IMR-90 (cell line): ENCODE measurements around the gene CLRN3. TPM values are rescaled to one million over a fixed set of nuclear protein-coding genes. Genes with fewer than 3 reads are reported as not detected.

Experiments used
- ATAC-seq: fragments of 200-7000 bp; cut with Tn5 transposase; 2 replicates; pipeline ENCODE4 v1.9.1; 2020; ENCODE audit warnings: low read depth, mild to moderate bottlenecking, moderate library complexity
- BruUV-seq: library from RNA; stranded (reverse); fragments of 400-500 nt; replicated peaks from 2 replicates; lab custom pipeline; 2021; lab: Mats Ljungman, UMichigan
- CTCF ChIA-PET: fragments of 300-600 bp; formaldehyde crosslinking; extraction: SDS; loops from one replicate; lab custom pipeline; 2021; ENCODE audit warnings: antibody characterized with exemption; lab: Yijun Ruan, JAX
- POLR2A ChIA-PET: fragments of 300-600 bp; sonication (Branson Sonifier 250); formaldehyde crosslinking; loops from one replicate; lab custom pipeline; 2022; ENCODE audit warnings: antibody characterized with exemption; ENCODE audit not compliant: unreplicated experiment; lab: Charles Lee
- DNase-seq: peaks from one replicate; pipeline ENCODE4 v3.0.0; 2013
- H2AFZ ChIP-seq: replicated peaks from 2 replicates; pipeline ENCODE3; 2013; ENCODE audit warnings: low read length, mild to moderate bottlenecking; ENCODE audit not compliant: poor library complexity
- H2AK5ac ChIP-seq: 2 replicates; pipeline ENCODE4 v1.6.1; 2013; ENCODE audit warnings: low read depth, low read length, inconsistent platforms
- H2AK9ac ChIP-seq: replicated peaks from 2 replicates; pipeline ENCODE3; 2013; ENCODE audit warnings: mild to moderate bottlenecking, low read depth, low read length, moderate library complexity; ENCODE audit not compliant: poor library complexity
- H2BK120ac ChIP-seq: 2 replicates; pipeline ENCODE4 v1.6.1; 2013; ENCODE audit warnings: low read depth, low read length, inconsistent platforms
- H2BK15ac ChIP-seq: 3 replicates; pipeline ENCODE4 v1.6.1; 2013; ENCODE audit warnings: low read depth, low read length, inconsistent platforms
- H2BK20ac ChIP-seq: 2 replicates; pipeline ENCODE4 v1.6.1; 2013; ENCODE audit warnings: low read depth, mild to moderate bottlenecking, inconsistent platforms, low read length, moderate library complexity
- H2BK5ac ChIP-seq: 2 replicates; pipeline ENCODE4 v1.6.1; 2013; ENCODE audit warnings: mild to moderate bottlenecking, low read depth, low read length, inconsistent platforms; ENCODE audit not compliant: poor library complexity, severe bottlenecking
- H3K14ac ChIP-seq: replicated peaks from 2 replicates; pipeline ENCODE4 v1.6.1; 2013; ENCODE audit warnings: low read depth, low read length, inconsistent platforms
- H3K18ac ChIP-seq: 2 replicates; pipeline ENCODE4 v1.6.1; 2013; ENCODE audit warnings: low read depth, low read length, control low read depth
- H3K23ac ChIP-seq: 2 replicates; pipeline ENCODE4 v1.6.1; 2013; ENCODE audit warnings: low read depth, low read length, inconsistent platforms
- H3K27ac ChIP-seq: 2 replicates; pipeline ENCODE4 v1.5.1; 2013; ENCODE audit warnings: mild to moderate bottlenecking, control low read depth, low read length; ENCODE audit not compliant: insufficient read depth
- H3K27me3 ChIP-seq: 2 replicates; pipeline ENCODE4 v1.6.1; 2013; ENCODE audit warnings: low read length; ENCODE audit not compliant: control insufficient read depth, insufficient read depth
- H3K36me3 ChIP-seq: 2 replicates; pipeline ENCODE4 v1.6.1; 2013; ENCODE audit warnings: low read length, mixed read lengths; ENCODE audit not compliant: control insufficient read depth, insufficient read depth
- H3K4ac ChIP-seq: 2 replicates; pipeline ENCODE4 v1.6.1; 2013; ENCODE audit warnings: low read depth, low read length, inconsistent platforms
- H3K4me1 ChIP-seq: 2 replicates; pipeline ENCODE4 v1.6.1; 2013; ENCODE audit warnings: low read length, mixed read lengths; ENCODE audit not compliant: control insufficient read depth, insufficient read depth
- H3K4me2 ChIP-seq: 2 replicates; pipeline ENCODE4 v1.6.1; 2013; ENCODE audit warnings: low read depth, mild to moderate bottlenecking, control low read depth, low read length, moderate library complexity
- H3K4me3 ChIP-seq: 2 replicates; pipeline ENCODE4 v1.5.1; 2013; ENCODE audit warnings: low read depth, mild to moderate bottlenecking, control low read depth, low read length, moderate library complexity; ENCODE audit not compliant: insufficient read depth
- H3K56ac ChIP-seq: 2 replicates; pipeline ENCODE4 v1.6.1; 2013; ENCODE audit warnings: low read length, inconsistent platforms; ENCODE audit not compliant: insufficient read depth; ENCODE audit errors: extremely low read depth
- H3K79me1 ChIP-seq, 2 experiments: 2 replicates each; pipeline ENCODE4 v1.6.1; 2013; ENCODE audit warnings: low read length in 2 of 2, inconsistent platforms in 1 of 2, low read depth in 1 of 2
- H3K9ac ChIP-seq: 2 replicates; pipeline ENCODE4 v1.6.1; 2013; ENCODE audit warnings: low read depth, low read length, control low read depth
- H3K9me1 ChIP-seq: 2 replicates; pipeline ENCODE4 v1.6.1; 2013; ENCODE audit warnings: low read length, inconsistent platforms; ENCODE audit not compliant: insufficient read depth
- H3K9me3 ChIP-seq: 2 replicates; pipeline ENCODE4 v1.6.1; 2013; ENCODE audit warnings: low read length; ENCODE audit not compliant: control insufficient read depth, insufficient read depth
- H4K20me1 ChIP-seq: 2 replicates; pipeline ENCODE4 v1.6.1; 2013; ENCODE audit warnings: low read length, inconsistent platforms; ENCODE audit not compliant: insufficient read depth
- H4K5ac ChIP-seq: 2 replicates; pipeline ENCODE4 v1.6.1; 2013; ENCODE audit warnings: mild to moderate bottlenecking, low read depth, low read length, control low read depth
- H4K8ac ChIP-seq, 2 experiments: 2 replicates each; pipeline ENCODE4 v1.6.1; 2013; ENCODE audit warnings: low read depth in 2 of 2, low read length in 2 of 2, control low read depth in 1 of 2, inconsistent platforms in 1 of 2
- H4K91ac ChIP-seq: 2 replicates; pipeline ENCODE4 v1.6.1; 2013; ENCODE audit warnings: low read depth, low read length, inconsistent platforms; ENCODE audit not compliant: insufficient read depth
- BHLHE40 ChIP-seq: fragments of 150-350 bp; IDR thresholded peaks from 2 replicates; pipeline ENCODE4 v1.6.1; 2016; ENCODE audit warnings: mild to moderate bottlenecking, low read depth, low read length
- CEBPB ChIP-seq: IDR thresholded peaks from 2 replicates; pipeline ENCODE4 v1.6.1; 2012; ENCODE audit warnings: low read depth, low read length, improper control_type of control experiment
- CHD1 ChIP-seq: IDR thresholded peaks from 2 replicates; pipeline ENCODE4 v1.6.1; 2012; ENCODE audit warnings: low read depth, low read length, improper control_type of control experiment
- MAFK ChIP-seq: IDR thresholded peaks from 2 replicates; pipeline ENCODE4 v1.6.1; 2012; ENCODE audit warnings: low read depth, low read length, improper control_type of control experiment
- MAZ ChIP-seq: IDR thresholded peaks from 2 replicates; pipeline ENCODE4 v1.6.1; 2012; ENCODE audit warnings: low read depth, mild to moderate bottlenecking, low read length, improper control_type of control experiment, moderate library complexity, borderline replicate concordance
- NFE2L2 ChIP-seq: fragments of 150-350 bp; IDR thresholded peaks from 2 replicates; pipeline ENCODE4 v1.6.1; 2016; ENCODE audit warnings: low read depth, mild to moderate bottlenecking, low read length
- POLR2A ChIP-seq: IDR thresholded peaks from 2 replicates; pipeline ENCODE4 v1.6.1; 2012; ENCODE audit warnings: mild to moderate bottlenecking, low read depth, low read length
- RAD21 ChIP-seq: IDR thresholded peaks from 2 replicates; pipeline ENCODE4 v1.6.1; 2012; ENCODE audit warnings: low read length, improper control_type of control experiment
- RCOR1 ChIP-seq: IDR thresholded peaks from 2 replicates; pipeline ENCODE4 v1.6.1; 2012; ENCODE audit warnings: mild to moderate bottlenecking, low read length, improper control_type of control experiment; ENCODE audit not compliant: insufficient replicate concordance
- RFX5 ChIP-seq: IDR thresholded peaks from 2 replicates; pipeline ENCODE4 v1.8.0; 2012; ENCODE audit warnings: low read depth, mild to moderate bottlenecking, low read length, moderate library complexity
- SMC3 ChIP-seq: fragments of 150-350 bp; IDR thresholded peaks from 2 replicates; pipeline ENCODE4 v1.6.1; 2016; ENCODE audit warnings: low read depth, mild to moderate bottlenecking, antibody characterized with exemption, low read length, moderate library complexity
- WGBS, 2 experiments: methylation state at CpG; one replicate each; pipeline versions ENCODE4 v1.1.5 to v1.1.7; 2013; ENCODE audit warnings: missing lambda C conversion rate in 2 of 2; ENCODE audit not compliant: insufficient read length in 1 of 2; ENCODE audit errors: extremely low coverage in 2 of 2; 5-methylcytosine and 5-hydroxymethylcytosine counted together
- dilution Hi-C: fragments of 300-500 bp; cut with HindIII; formaldehyde crosslinking; loops from one replicate; pipeline ENCODE4 v1.14.3; 2018; ENCODE audit warnings: low sequenced_read_pairs; ENCODE audit not compliant: unreplicated experiment
- in situ Hi-C: fragments of 300-500 bp; cut with MboI; formaldehyde crosslinking; loops from 3 replicates; pipeline ENCODE4 v1.14.3; 2019; ENCODE audit warnings: low sequenced_read_pairs, inconsistent platforms, mixed read lengths
- intact Hi-C: fragments of 100-400 bp; cut with micrococcal nuclease; formaldehyde crosslinking; loops from 2 replicates; pipeline ENCODE4 v1.10.0; 2022
- polyA plus RNA-seq, 3 experiments: library from polyadenylated mRNA; depleted of rRNA; stranded (reverse); fragments of >200 nt; gene quantifications; 2 replicates each; pipeline ENCODE4 v1.2.3, GENCODE V29; 2012; ENCODE audit warnings: low replicate concordance in 1 of 3
- total RNA-seq: library from RNA; depleted of rRNA; stranded (reverse); fragments of >200 nt; gene quantifications from 2 replicates; pipeline ENCODE4 v1.2.3, GENCODE V29; 2012
- TF ChIP-seq, protein P1 (sequence below): fragments of 150-350 bp; IDR thresholded peaks from 2 replicates; pipeline ENCODE4 v1.6.1; 2016; ENCODE audit warnings: low read depth, mild to moderate bottlenecking, low read length, moderate library complexity, borderline replicate concordance
- TF ChIP-seq, protein P2 (sequence below): fragments of 150-350 bp; IDR thresholded peaks from 2 replicates; pipeline ENCODE4 v1.6.1; 2017; ENCODE audit warnings: mild to moderate bottlenecking, antibody characterized with exemption, low read length, low read depth
- TF ChIP-seq, protein P3 (sequence below): conservative IDR thresholded peaks from 2 replicates; pipeline ENCODE4 v1.5.1; 2012; ENCODE audit warnings: mild to moderate bottlenecking, low read depth, low read length, improper control_type of control experiment

Gene CLRN3
- total and polyA plus RNA-seq, 2 of the 4 experiments (the other 2 are of a cell fraction): not detected

DNA sequence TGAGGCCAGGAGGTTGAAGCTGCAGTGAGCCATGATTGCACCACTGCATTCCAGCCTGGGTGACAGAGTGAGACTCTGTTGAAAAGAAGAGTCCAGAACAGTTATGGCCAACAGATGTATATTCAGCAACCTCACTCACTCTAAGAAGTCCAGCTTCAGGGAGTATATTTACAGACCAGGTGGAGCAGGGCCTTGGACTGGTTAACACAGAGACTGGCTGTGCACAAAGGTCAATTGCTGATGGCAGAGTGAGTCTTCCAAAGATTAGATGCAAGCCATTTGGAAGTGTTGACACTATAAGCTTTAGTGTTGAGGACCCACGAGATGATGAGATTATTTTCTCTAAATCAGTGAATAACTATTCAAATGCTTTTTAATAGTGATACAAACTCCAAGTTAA is 24.9 kb downstream of the CLRN3 start:
- H2BK15ac ChIP-seq: no peak overlapping the region
- H2AK9ac ChIP-seq: no peak overlapping the region
- H3K27me3 ChIP-seq: no peaks in the 10 kb centered on the region; the same call in 1 of the 2 replicates
- TF ChIP-seq MAZ (no peak), RCOR1 (no peak), CHD1 (no peak), RAD21 (no peak), POLR2A (no peak), NFE2L2 (no peak), SMC3 (no peak), RFX5 (no peak), CEBPB (no peak), MAFK (no peak), BHLHE40 (no peak)
- TF ChIP-seq, protein P1, sequence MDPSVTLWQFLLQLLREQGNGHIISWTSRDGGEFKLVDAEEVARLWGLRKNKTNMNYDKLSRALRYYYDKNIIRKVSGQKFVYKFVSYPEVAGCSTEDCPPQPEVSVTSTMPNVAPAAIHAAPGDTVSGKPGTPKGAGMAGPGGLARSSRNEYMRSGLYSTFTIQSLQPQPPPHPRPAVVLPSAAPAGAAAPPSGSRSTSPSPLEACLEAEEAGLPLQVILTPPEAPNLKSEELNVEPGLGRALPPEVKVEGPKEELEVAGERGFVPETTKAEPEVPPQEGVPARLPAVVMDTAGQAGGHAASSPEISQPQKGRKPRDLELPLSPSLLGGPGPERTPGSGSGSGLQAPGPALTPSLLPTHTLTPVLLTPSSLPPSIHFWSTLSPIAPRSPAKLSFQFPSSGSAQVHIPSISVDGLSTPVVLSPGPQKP: no peak
- TF ChIP-seq, protein P2, sequence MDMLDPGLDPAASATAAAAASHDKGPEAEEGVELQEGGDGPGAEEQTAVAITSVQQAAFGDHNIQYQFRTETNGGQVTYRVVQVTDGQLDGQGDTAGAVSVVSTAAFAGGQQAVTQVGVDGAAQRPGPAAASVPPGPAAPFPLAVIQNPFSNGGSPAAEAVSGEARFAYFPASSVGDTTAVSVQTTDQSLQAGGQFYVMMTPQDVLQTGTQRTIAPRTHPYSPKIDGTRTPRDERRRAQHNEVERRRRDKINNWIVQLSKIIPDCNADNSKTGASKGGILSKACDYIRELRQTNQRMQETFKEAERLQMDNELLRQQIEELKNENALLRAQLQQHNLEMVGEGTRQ: no peak
- TF ChIP-seq, protein P3, sequence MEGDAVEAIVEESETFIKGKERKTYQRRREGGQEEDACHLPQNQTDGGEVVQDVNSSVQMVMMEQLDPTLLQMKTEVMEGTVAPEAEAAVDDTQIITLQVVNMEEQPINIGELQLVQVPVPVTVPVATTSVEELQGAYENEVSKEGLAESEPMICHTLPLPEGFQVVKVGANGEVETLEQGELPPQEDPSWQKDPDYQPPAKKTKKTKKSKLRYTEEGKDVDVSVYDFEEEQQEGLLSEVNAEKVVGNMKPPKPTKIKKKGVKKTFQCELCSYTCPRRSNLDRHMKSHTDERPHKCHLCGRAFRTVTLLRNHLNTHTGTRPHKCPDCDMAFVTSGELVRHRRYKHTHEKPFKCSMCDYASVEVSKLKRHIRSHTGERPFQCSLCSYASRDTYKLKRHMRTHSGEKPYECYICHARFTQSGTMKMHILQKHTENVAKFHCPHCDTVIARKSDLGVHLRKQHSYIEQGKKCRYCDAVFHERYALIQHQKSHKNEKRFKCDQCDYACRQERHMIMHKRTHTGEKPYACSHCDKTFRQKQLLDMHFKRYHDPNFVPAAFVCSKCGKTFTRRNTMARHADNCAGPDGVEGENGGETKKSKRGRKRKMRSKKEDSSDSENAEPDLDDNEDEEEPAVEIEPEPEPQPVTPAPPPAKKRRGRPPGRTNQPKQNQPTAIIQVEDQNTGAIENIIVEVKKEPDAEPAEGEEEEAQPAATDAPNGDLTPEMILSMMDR: no peak
- WGBS, 2 experiments: no CpG with 5 or more reads among the region's 1 CpG
- no peak overlapping the region for H2AFZ ChIP-seq
- H4K91ac ChIP-seq: no peak overlapping the region
- no peak overlapping the region for H2BK120ac ChIP-seq
- H3K4me1 ChIP-seq: no peaks in the 10 kb centered on the region
- H3K4me2 ChIP-seq: no peak overlapping the region
- H3K4ac ChIP-seq: no peak overlapping the region
- no peak overlapping the region for H3K56ac ChIP-seq
- no peak overlapping the region for H3K23ac ChIP-seq
- intact Hi-C loops: no loop called here
- BruUV-seq: no TSS peak
- no peaks in the 10 kb centered on the region for H3K79me1 ChIP-seq
- dilution Hi-C loops: no loop called here
- ChIA-PET POLR2A (no interaction called here), CTCF (no interaction called here)
- H3K27ac ChIP-seq: no peak overlapping the region
- no peak overlapping the region for H4K8ac ChIP-seq
- in situ Hi-C loops: no loop called here
- ATAC-seq (no peak), DNase-seq (no peak)
- no peak overlapping the region for H3K18ac ChIP-seq
- H3K9ac ChIP-seq: no peak overlapping the region
- no peak overlapping the region for H3K4me3 ChIP-seq
- peaks cover 12% of the 10 kb centered on the region for H3K9me3 ChIP-seq
- H3K9me1 ChIP-seq: no peaks in the 10 kb centered on the region
- no peaks in the 10 kb centered on the region for H3K36me3 ChIP-seq
- no peaks in the 10 kb centered on the region for H4K20me1 ChIP-seq
- H3K14ac ChIP-seq: no peak overlapping the region
- no peak overlapping the region for H2BK20ac ChIP-seq
- H2BK5ac ChIP-seq: no peak overlapping the region
- no peak overlapping the region for H2AK5ac ChIP-seq
- H4K5ac ChIP-seq: no peak overlapping the region
